Tibial nerve (tissue), 4 donors: Measurements from ENCODE around the gene MCF2L.

ENCODE experiments used
- EP300 ChIP-seq, 2 donors: sonication (generic); formaldehyde crosslinking; IDR thresholded peaks; one replicate each; pipeline ENCODE4 v1.6.1; 2017; ENCODE audit warnings: antibody characterized with exemption in 2 of 2, mild to moderate bottlenecking in 1 of 2
- POLR2A ChIP-seq, 2 donors: fragments of 450-650 bp; IDR thresholded peaks; one replicate each; pipeline ENCODE4 v1.6.1; 2017; ENCODE audit warnings: antibody characterized with exemption in 2 of 2, mild to moderate bottlenecking in 2 of 2, moderate library complexity in 2 of 2
- TF ChIP-seq, protein P1 (sequence below), 5 experiments: fragments of 200-600 bp in 3 of 5; fragments of 450-650 bp in 2 of 5; sonication (generic) in 3 of 5; IDR thresholded peaks; one replicate each; pipeline ENCODE4 v1.5.1; 2016 to 2019; ENCODE audit warnings: antibody characterized with exemption in 5 of 5, mild to moderate bottlenecking in 3 of 5, moderate library complexity in 2 of 5

DNA sequence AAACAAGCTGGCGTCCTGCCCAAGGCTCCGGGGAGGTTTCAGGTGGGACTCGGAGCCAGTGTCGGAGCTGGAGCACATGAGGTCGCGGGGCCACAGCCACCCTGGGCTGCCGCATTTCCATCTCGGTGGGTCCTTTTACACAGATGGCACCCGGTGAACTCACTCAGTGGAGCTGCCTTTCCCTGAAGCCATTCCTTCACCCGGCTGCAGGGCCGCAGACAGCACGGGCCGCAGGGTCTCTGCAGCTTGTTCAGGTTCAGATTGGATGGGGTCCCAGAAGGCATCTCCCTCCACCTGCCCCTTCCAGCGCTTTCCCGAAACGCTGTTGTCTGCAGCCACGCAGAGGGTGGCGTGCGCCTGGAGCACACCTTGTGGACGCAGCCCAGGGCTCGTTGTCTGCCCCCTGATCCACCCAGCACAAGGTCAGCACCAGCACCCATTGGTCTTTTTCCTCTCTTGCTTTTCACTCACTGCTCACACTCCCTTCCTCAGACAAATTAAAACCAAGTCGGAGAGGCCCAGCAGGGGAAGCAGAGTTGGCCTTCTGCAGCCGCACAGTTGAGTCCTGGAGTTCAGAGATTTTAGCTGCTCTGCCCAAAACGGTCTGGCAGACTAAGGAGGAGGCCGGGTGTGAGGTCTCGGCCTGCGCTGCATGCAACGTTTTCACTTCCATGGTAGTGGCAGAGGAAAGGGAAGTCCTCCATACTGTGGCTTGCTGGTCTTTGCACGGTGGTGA is 18.1 kb downstream of the MCF2L start:
- TF ChIP-seq, protein P1, sequence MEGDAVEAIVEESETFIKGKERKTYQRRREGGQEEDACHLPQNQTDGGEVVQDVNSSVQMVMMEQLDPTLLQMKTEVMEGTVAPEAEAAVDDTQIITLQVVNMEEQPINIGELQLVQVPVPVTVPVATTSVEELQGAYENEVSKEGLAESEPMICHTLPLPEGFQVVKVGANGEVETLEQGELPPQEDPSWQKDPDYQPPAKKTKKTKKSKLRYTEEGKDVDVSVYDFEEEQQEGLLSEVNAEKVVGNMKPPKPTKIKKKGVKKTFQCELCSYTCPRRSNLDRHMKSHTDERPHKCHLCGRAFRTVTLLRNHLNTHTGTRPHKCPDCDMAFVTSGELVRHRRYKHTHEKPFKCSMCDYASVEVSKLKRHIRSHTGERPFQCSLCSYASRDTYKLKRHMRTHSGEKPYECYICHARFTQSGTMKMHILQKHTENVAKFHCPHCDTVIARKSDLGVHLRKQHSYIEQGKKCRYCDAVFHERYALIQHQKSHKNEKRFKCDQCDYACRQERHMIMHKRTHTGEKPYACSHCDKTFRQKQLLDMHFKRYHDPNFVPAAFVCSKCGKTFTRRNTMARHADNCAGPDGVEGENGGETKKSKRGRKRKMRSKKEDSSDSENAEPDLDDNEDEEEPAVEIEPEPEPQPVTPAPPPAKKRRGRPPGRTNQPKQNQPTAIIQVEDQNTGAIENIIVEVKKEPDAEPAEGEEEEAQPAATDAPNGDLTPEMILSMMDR (IDR thresholded peaks at IDR 0.05) = no peak
- TF ChIP-seq POLR2A (IDR thresholded peaks at IDR 0.05) = no peak
- TF ChIP-seq EP300 (IDR thresholded peaks at IDR 0.05) = no peak
